ENCODE results near the gene MDK.

MDK gene

DNA sequence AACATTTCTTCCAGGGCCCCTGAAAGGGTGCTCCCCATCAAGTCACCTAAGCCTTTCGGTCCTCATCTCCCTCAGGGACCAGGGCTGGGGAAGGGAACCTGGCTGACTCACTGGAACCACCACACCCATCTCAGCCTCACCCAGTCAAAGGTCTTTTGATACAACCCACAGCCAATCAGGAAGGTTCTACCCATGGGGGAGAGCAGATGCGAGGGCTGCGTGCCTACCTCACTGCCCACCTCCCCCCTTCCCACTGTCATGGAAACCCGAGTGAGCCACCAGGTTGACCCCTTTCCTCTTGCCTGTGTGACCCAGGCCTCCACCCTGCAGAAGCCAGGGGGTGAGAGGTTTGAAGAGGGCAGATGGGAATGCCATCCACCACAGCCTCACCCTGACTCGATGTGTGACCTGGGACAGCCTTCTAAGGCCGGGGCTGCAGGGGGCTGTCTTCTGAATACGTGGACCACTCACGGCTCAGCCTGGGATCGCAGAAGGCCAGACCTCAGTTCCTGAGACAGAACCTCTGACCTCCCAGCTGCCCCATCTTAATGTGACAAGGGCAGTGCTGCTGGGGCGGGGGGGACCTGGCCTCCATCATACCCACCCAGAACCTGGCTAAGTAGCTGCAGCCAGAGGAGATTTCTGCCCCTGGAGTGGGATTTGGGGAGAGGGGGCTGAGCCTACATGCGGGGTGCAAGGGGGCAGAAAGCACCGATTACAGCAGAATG lies 2.7 kb downstream of the MDK start:
- DNase-seq: no peak

DNA sequence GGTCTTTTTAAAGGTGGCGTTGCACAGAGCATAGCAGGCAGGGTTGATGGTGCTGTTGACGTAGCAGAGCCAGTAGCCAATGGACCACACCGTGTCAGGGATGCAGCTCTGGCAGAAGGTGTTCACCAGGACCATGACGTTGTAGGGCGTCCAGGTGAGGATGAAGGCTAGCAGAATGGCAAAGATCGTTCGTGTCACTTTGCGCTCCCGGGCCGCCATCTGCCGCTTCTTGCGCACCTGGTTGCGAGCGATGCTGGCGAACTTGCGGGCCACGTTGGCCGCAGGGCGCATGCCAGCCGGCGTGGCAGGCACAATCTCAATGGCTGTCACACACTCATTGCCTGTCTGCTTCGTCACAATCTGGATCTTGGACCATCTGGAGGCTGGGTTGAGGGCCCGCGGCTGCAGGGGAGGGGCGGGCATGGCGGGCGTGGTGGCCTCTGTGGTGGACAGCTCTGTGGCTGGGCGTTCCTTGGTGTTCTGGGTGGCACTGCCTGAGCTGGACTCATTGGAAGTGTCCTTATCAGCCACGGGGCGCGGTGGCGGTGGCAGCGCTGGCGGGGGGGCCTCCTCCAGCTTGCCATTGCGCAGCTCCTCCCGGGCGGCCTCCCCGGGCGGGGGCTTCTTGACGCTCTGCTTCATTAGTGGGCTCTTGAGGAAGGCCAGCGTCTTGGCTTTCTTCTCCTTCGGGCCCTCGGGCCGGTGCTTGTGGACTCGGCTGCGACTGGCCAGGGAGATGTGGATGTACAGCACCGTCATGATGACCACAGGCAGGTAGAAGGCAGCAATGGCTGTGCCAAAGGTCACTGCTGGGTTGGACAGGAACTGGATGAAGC lies 3.9 kb downstream of the MDK start:
- DNase-seq: no peak

DNA sequence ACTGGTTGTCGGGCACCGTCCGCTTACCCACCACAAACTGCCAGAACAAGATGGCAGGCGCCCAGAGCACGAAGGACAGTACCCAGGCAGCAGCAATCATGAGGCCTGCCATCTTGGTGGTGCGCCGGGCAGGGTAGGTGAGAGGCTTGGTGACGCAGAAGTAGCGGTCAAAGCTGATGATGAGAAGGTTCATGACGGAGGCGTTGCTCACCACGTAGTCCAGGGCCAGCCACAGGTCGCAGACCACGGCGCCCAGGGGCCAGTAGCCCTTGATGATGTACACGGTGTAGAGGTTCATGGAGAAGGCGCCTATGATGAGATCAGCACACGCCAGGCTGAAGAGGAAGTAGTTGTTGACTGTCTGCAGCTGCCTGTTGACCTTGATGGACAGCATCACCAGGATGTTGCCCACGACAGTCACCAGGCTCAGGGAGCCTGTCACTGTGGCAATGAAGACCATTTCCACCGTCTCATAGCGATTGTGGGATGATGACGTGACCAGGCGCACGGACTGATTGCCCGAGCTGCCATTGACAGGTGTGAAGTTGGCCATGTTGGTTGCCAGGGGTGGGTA lies 4.6 kb downstream of the MDK start:
- no peak for DNase-seq

DNA sequence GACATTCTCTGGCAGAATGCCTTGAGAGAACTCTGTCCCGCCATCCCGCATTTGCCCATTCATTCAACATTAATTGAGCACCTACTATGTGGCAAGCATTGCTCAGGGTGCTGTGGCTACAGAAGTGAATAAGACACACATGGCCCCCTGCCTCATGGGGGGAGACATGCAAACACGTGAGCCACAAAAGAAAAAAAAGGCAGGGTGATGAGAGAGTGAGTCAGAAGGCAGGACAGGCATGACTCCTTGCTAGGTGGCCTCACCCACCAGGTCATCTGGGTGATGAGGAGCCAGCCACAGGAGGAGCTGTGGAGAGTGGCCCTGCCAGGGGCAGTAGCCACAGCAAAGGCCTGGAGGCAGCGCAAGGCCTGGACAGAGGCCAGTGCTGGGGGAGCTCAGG lies 5.2 kb downstream of the MDK start:
- DNase-seq: no peak

DNA sequence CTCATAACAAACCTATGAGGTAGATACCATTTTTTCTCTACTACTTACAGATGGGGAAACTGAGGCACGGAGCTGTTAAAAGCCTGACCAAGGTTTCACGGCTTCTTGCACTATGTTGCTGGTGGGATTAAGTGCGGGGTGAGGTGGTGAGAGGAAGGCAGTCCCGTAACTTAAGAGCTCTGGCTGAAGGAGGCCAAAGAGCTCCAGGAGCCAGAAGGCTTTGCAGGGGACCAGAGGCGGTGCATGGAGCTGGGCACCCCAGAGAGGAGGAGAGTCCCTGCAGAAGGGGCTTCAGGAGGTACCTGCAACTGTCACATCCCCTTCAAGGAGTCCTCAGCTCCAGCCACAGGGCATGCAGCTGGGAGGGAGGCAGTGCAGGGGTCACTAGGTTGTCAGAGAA lies 6.0 kb downstream of the MDK start:
- no peak for DNase-seq

DNA sequence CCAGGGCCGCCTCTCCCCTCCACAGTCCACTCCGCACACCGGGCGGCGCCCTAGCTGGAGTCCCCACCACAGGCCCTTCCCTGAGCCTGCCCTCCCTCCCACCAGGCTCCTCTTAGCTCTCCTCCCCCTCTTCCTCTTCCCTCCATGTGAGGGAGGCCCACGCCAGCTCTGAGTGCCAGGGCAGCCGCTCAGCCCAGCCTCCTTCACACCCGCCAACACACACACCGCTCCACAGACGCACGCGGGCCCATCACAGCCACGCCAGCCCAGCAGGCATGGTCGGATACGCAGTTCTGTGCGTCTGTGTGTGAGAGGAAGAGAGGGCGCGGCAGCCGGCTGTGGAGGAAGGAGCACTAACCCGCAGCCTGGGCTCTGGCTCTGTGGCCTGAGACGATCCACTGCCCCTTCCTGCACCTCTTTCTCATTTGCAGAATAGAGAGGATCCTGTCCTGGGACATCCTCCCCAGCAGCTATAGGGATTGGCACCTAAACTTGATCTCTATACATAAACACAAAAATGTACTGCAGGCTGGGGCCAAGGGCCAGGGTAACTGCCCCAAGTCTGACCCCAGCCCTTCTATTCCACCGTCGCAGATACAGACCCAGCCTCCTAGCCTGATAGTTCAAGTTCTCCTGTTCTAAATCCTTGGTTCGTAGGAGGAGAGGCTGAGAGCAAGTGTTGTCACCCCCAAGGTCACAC lies 6.6 kb downstream of the MDK start:
- no peak for DNase-seq

DNA sequence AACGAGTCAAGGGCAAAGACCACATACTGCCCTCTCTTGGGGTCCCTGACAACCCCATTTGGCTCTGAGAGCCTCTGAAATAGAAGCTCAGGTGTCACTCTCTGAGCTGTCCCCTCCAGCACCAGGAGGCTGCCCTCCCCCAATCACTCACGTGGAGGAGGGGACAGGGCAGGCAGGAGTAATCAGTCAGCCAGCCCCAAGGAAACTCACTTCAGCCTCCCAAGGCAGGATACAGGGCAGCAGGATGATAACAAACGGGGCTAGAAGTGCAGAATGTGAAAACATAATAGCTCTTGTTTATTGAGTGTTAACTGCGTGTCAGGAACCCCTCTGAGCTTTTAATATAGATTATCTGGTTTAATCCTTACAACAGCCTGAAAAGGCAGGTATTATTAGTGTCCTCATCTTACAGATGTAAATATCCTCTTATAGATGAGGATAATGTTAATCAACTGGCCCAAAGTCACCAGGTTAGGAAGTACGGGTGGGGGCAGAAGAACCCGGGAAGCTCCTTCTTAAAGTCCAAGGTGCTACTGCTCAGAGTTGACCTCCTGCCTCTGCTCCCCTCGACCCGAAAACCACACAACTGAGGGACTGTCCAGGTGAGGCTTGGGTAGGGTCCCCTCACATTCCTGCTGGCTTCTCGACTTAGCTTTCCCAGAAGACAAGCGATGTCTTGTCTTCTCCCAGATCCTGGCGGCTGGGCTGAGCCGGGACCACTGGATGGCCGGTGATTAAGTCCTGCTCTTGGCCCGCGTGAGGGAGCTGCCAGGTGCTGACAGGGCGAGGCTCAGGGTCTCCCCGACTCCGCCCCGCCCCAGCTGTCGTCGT lies 7.4 kb downstream of the MDK start:
- no peak for DNase-seq

DNA sequence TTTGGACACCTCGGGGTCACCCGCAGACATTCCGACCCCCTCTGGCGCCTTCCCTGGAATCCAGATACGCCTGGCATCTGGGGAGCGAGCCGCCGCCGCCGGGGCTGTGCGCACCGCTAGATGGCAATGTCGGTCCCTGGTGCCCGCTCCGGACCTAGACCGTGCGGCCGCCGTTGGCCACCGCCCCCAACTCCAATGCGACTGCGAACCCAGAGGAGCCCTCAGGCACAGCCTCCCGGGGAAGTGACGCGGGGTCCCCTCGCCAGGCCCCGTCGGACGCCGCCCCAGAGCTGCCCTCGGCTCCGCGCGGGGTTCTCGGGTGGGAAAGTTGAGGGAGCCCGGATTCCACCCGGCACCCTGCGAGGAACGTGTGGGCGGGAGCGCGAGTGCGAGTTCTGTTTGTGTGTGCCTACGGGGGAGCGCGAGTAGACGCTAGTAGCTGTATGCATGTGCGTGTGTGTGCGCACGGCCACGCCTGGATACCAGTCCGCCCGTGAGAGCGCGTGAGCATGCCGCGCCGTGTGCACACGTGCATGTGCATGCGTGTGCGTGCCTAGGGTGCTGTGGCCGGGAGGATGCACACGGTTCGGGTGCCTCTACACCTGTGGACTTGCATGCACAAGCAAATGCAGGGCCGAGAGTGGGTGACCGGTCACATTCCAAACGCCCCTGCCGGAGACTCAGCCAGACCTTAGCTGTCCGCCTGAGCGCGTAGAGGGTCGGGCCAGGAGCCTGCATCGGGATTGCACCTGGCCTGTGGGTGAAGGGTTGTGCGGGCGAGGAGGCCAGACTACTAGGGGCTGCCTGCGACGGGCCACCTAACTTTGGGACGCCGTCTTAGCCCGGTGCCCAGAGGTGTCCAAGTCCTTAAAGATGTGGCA lies 8.2 kb downstream of the MDK start:
- peak; percentile 79 for DNase-seq

DNA sequence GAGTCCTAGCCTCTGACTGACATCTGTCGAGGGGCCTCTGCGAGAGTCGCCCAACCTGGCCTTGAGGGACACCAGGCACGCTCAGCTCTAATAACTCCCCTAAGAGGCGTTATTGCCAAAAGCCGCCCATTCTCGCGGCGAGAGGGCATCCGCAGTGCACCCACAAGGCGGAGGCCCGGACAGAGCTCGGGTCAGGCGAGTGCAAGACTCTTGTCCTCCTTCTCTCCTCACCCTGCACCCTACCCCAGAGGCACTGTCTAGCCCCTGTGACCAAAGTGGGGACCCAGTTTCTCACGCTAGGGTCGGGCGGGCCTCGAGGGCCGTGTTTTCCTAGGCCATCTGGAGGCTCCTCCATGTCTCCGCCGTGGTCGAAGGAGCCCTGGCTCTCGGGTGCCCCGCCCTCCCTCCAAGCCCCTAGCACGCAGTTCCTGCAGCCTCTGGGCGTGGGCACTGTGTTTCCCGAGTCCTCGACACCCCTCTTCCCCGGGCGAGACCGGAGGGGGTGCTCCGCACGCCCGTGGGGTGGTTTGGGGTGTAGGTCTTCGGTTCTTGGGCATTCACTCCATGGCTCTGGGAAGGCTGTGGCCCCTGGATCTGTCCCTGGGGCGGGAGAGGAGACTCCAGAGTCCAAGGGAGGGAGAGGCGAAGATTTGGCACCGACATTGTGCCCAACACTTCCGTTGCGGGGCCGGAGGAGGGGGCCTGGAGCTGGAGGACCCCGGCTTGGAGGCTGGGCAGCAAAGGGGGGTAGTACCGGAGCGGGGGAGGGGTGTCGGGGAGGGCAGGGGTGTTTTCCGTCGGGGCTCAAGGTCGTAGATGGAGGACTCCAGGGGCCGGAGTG lies 9.1 kb downstream of the MDK start:
- DNase-seq: no peak

DNA sequence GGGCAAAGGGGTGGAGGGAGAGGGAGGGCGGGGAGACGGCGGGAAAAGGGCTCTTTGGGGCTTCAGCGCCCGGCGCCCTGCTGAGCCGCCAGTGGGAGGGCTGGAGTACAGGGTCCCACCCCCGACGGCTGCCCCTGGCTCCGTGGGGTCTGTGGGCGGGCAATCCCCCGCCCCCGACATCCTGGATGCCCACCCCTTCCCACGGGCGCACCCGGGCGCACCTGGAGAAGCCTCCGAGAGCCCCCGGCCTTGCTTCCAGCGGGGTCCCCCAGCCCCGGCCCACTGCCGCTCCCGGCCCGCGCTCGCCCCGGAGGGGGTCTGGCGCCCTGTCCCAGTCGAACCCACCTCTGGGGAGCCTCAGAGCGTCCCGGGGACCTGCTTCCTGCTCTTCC lies 9.7 kb downstream of the MDK start:
- DNase-seq: no peak

DNA sequence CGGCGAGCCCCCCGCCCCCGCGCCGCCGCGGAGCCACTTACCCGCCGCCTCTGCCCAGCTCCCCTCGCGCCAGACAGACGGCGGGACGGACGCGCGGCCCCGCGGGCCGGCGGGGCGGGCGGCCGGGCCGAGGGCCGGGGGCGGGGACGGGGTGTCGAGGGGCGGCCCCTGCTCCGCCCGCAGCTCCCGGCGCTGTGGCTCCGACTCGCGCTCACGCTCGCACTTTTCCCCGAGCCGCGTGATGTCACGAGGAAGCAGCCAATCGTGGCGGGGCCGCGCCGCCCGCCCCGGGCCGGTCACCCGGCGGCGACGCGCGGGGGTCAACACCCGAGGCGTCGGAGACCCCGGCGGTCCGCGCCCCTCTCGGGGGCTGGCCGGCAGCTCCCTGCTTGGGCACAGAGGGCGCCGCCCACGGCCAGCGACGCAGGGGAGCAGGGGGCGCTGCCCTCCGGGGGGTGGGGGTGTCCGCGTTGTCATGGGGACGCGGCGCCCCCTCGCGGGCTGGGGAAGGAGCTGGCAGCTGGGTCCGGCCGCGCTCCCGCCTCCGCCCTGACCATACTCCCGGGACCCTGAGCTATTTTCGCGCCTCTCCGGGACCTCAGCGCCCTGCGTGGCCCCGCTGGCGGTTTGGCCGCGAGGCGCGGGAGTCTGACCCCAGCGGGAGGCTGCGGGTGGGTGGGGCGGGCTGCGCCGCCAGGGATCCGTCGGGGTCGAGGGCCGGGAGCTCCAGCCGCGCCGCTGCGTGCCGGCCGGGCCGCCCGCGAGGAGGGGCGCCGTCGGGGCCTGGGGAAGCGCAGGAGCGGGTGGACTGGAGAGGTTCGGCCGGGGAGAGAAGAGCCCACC lies 10.3 kb downstream of the MDK start, which contains the start of gene CHRM4:
Gene CHRM4 (minus strand): TSS at position 199 of the 843 bp plus-strand sequence. CDS start 5,219 bp downstream, outside the sequence.
- DNase-seq: no peak

DNA sequence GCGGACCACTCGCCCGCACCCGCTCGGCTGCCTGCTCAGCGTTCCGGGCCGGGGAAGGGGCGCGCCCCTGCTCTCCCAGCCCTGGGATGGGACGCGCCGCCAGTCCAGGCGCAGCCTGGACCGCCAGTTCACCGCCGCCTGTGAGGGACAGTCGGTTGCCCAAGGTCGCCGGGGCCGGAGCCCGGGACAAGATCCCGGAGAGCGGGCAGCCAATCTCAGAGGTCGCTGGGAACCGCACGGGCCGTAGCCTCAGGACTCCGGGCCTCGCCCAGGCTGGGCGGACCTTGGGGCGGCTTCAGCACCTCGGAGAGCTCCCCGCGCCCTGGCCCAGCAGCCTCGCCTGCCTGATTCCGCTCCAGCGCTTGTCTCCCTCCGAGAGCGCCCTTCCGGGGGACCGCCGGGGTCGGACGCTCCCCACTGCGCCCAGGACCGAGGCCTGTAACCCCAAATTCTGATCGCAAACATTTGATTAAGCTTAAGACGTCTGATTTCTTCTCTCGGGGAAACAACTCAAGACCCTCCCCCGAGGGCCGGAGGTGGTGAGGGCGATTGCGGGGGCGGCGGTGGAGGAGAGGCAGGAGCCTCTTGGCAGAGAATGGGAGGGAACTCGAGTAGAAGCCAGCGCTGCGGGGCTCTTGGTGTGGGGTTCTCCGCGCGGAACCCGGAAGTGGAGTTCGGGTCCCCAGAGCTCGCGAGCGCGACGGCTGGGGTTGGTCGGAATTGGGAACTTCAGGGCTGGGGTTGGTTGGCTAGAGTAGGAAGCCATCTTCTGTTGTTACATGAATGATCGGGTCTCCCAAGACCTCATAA lies 11.2 kb downstream of the MDK start:
- DNase-seq: peak; percentile 91

DNA sequence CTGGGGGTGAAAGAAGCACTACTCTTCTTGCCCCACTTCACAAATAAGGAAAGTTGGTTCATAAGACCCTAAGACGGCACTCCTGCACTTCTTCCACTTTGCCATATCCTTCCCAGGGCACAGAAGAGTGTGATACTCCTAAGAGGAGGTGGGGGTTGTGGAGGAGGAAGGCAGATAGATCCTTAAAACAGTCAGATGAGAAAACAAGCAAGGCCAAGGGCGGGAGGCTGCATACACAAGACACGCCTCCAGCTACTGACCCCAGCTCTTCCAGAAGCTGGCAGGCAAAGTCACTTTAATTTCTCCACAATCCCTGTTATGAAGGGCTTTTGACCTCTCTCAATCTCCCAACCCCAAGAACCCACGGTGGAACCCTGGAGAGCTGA lies 11.8 kb downstream of the MDK start:
- no peak for DNase-seq

DNA sequence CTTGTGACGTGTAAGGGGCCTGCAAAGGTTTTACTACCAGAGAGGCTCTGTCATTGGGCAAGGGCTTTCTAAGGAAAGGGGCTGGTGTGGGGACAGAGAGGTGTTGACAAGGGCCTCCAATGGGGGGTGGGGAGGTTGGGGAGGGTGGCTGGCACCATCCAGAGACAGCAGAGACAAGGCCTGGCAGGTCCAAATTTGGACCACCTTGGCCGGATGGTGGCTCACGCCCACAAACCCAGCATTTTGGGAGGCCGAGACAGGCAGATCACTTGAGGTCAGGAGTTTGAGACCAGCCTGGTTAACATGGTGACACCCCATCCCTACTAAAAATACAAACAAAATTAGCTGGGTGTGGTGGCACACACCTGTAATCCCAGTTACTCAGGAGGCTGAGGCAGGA lies 12.3 kb downstream of the MDK start:
- no peak for DNase-seq

DNA sequence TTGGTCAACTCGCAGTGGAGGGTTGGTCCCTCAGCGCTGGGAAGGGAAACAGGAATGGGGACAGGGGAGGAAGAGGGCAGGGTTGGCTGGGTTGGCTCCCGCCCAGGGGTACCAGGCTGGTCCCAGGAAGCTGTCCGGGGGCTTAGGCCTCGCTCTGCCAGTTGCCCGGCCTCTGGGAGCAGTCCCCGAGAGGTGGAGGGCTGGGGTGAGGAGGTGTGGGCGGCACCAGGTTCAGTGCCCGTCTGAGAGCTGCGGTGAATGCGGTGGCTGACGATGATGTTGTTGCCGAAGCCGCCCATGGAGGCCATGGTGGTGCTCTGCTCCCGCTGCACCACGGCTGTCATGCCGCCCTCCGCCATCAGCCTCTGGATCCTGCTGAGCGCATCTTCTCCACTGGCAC lies 16.1 kb downstream of the MDK start:
- DNase-seq: no peak

DNA sequence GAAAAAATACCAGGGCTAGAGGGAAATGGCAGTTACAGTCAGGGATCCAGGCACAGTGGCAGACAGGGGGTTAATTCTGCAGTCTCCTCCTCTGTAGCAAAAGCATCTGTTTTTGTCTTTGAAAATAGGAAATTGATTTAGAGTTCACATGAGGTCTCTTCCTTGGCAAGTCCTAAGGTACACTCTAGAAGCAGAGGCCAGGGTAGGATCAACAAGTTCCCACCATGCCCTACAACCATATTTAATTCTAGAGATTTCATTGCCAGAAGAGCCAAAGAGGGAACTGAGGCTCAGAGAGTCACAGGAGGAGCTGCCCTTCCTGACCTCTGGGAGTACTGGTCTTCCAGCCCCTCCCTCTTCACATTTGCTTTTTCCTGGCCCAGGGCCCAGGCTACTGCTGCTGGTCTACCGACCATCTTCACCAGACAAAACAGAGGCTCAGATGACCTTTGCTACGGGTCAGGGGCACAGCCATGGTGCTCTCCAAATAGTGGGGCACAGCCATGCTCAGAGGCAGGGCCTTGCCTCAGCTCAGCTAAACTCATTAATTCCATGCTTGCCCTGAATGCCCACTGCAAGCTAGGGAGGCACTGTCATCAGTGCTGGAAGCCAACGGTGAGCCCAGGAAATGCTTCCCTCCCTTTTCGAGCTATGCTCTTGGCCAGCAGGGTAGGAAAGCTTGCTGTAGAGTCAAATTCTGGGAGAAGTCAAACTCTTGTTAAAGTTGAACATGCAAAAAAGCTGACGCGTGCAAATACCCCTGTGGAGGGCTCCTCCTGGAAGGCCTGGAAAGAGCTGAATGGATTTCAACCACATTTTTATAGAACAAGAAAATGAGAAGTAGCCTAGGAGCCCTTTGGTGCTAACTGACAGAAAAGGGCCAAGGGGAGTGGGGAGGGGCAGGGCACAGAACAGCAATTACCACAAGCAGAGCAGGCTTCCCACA lies 21.8 kb downstream of the MDK start:
- no peak for DNase-seq

DNA sequence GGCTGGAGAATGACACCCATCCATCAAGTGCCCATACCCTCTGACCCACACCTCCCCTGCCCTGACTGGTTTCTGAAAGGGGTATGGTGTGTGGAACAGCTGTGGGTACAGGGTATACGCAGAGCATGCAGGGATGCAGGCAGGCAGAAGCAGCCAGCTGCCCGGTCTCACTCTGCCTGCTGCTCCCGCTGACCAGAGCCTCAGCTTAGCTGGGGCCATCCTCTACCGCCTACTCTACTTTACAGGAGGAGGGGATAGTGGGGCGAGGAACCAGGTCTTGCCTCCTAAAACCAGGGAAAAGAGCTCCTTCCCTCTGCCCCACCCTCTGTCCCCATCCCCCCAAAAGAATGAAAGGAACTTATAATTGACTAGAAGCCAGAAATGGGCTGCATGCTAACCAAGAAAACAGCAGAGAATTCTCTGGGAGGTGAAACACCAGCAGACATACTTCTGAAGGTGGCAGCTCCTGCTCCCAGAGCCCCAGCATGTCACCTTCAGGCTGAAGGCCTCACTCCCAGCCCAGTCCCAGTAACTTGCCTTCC lies 23.1 kb downstream of the MDK start:
- no peak for DNase-seq
